T-cell (primary cell): ENCODE measurements around the gene ADRA1B. TPM values are rescaled to one million over a fixed set of nuclear protein-coding genes. Genes with fewer than 3 reads are reported as not detected.
"Not testable (repeated sequence)": the region's sequence is repeated elsewhere in the genome, so short reads cannot be mapped to it uniquely, and the experiment has no call there.

ENCODE experiments used
- ATAC-seq, 4 experiments: fragments of 200-7000 bp in 3 of 4; fragments of 150-1000 bp in 1 of 4; cut with Tn5 transposase; replicated peaks in 1 of 4; 1 replicate in 3 of 4; 2 replicates in 1 of 4; pipeline ENCODE4 v1.10.0; 2021; ENCODE audit warnings: moderate library complexity in 3 of 4, mild to moderate bottlenecking in 2 of 4, moderate number of reproducible peaks in 1 of 4
- CTCF ChIA-PET, 2 donors: fragments of 300-600 bp; sonication (Branson Sonifier 250); formaldehyde crosslinking; loops; one replicate each; lab custom pipeline; 2022; ENCODE audit warnings: antibody characterized with exemption in 2 of 2; lab: Charles Lee
- POLR2A ChIA-PET, 2 donors: fragments of 300-600 bp; sonication (Branson Sonifier 250); formaldehyde crosslinking; loops; one replicate each; lab custom pipeline; 2022; ENCODE audit warnings: antibody characterized with exemption in 2 of 2; lab: Charles Lee
- DNase-seq, 35 experiments: peaks; one replicate each; pipeline versions ENCODE4 v3.0.0 to v3.0.0-alpha.2; 2013 to 2023
- H3K27ac ChIP-seq: one replicate; pipeline ENCODE4 v1.5.1; 2013; ENCODE audit warnings: low read length
- H3K27me3 ChIP-seq, 2 experiments: replicated peaks in 1 of 2; 1 replicate in 1 of 2; 2 replicates in 1 of 2; pipeline versions ENCODE4 v1.6.1 to v1.7.0; 2013; ENCODE audit warnings: low read length in 1 of 2, mixed read lengths in 1 of 2; ENCODE audit not compliant: control insufficient read depth in 2 of 2, insufficient read depth in 2 of 2; ENCODE audit errors: extremely low read depth in 1 of 2
- H3K36me3 ChIP-seq, 2 donors: 1 replicate in 1 of 2; 2 replicates in 1 of 2; pipeline versions ENCODE4 v1.6.1 to v1.7.0; 2013; ENCODE audit warnings: low read length in 1 of 2; ENCODE audit not compliant: control insufficient read depth in 2 of 2, insufficient read depth in 1 of 2; ENCODE audit errors: extremely low read depth in 1 of 2
- H3K4me1 ChIP-seq, 2 experiments: 1 replicate in 1 of 2; 2 replicates in 1 of 2; pipeline versions ENCODE4 v1.6.1 to v1.7.0; 2013; ENCODE audit warnings: low read length in 2 of 2, mixed read lengths in 1 of 2; ENCODE audit not compliant: insufficient read depth in 2 of 2, control insufficient read depth in 1 of 2; ENCODE audit errors: extremely low read depth in 1 of 2
- H3K4me3 ChIP-seq, 2 donors: 1 replicate in 1 of 2; 2 replicates in 1 of 2; pipeline versions ENCODE4 v1.5.1 to v1.7.0; 2013; ENCODE audit warnings: mild to moderate bottlenecking in 2 of 2, low read length in 1 of 2, moderate library complexity in 1 of 2; ENCODE audit not compliant: control insufficient read depth in 1 of 2; ENCODE audit errors: extremely low read depth in 1 of 2
- H3K9me3 ChIP-seq: 2 replicates; pipeline ENCODE4 v1.7.0; 2013
- H3K27ac Mint-ChIP-seq, 2 donors: one replicate each; pipeline ENCODE4 v1.8.0; 2020 to 2021; ENCODE audit warnings: mild to moderate bottlenecking in 2 of 2, mixed read lengths in 2 of 2
- H3K27me3 Mint-ChIP-seq, 2 donors: one replicate each; pipeline ENCODE4 v1.8.0; 2021 to 2022; ENCODE audit warnings: mixed read lengths in 2 of 2
- H3K36me3 Mint-ChIP-seq: one replicate; pipeline ENCODE4 v1.8.0; 2021; ENCODE audit warnings: mixed read lengths
- H3K4me1 Mint-ChIP-seq, 3 donors: one replicate each; pipeline ENCODE4 v1.8.0; 2020 to 2022; ENCODE audit warnings: mixed read lengths in 3 of 3, mild to moderate bottlenecking in 1 of 3
- H3K4me3 Mint-ChIP-seq, 3 donors: one replicate each; pipeline ENCODE4 v1.8.0; 2020 to 2022; ENCODE audit warnings: mild to moderate bottlenecking in 3 of 3, mixed read lengths in 3 of 3, moderate library complexity in 3 of 3
- H3K9me3 Mint-ChIP-seq, 3 donors: one replicate each; pipeline ENCODE4 v1.8.0; 2020 to 2022; ENCODE audit warnings: mixed read lengths in 3 of 3
- WGBS: methylation state at CpG from one replicate; pipeline ENCODE4 v1.1.5; 2013; ENCODE audit warnings: missing lambda C conversion rate; ENCODE audit not compliant: insufficient coverage; 5-methylcytosine and 5-hydroxymethylcytosine counted together
- total RNA-seq, 35 experiments: library from RNA in 6 of 35; stranded (reverse) in 6 of 35; fragments of 120-200 nt in 1 of 35; gene quantifications; one replicate each; pipeline versions ENCODE4 v1.2.1 to v1.2.4 and lab custom pipeline; 2013 to 2026

The ADRA1B gene
- total RNA-seq, 5 donors from 2014 or later (not counting 1 experiment from before 2014, with no cell fraction given) = 0.12 TPM; not detected in 4

- peaks cover 0 to 19% of the 10 kb centered on the region in 2 donors for H3K36me3 ChIP-seq
- Mint-ChIP-seq H3K27me3 (no peaks in the 10 kb centered on the region), H3K27ac (no peak overlapping the region), H3K9me3 (no peaks in the 10 kb centered on the region), H3K4me1 (peaks cover 35 to 40% (median 37%) of the 10 kb centered on the region in 3 donors), H3K36me3 (peaks cover 18% of the 10 kb centered on the region), H3K4me3 (peak overlapping the region; percentile 67 to 100 (median 98))
- ATAC-seq = no peak
- no peak for DNase-seq
- peaks cover 2 to 16% of the 10 kb centered on the region in 2 experiments for H3K4me1 ChIP-seq
- no peak overlapping the region for H3K27ac ChIP-seq
- CTCF ChIA-PET = interaction anchor here (0.5 to 3.3 kb wide), 7 partner anchors 9 to 428 kb away, joined by 3 to 26 read pairs (median 4); no protein-coding TSS in a partner anchor
- H3K27me3 ChIP-seq = no peaks in the 10 kb centered on the region
- no peaks in the 10 kb centered on the region for H3K9me3 ChIP-seq
- H3K4me3 ChIP-seq = no peak overlapping the region
- POLR2A ChIA-PET = interaction anchor here in 1 of 2 donors (0.6 kb wide), 1 partner anchor 38 kb away, joined by 3 read pairs; no protein-coding TSS in a partner anchor
Measured at GRCh38 chr5:160011471-160011870, 95.2 kb downstream of the ADRA1B start.

DNA sequence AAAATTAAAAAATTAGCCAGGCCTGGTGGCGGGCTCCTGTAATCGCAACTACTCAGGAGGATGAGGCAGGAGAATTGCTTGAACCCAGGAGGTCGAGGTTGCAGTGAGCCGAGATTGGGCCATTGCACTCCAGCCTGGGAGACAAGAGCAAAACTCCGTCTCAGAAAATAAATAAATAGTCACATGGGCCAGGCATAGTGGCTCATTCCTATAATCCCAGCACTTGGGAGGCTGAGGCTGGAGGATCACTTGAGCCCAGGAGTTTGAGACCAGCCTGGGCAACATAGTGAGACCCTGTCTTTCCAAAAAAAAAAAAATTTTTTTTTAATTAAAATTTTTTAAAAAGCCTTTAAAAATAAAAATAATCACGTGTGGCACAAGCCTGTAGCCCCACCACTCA lies 97.9 kb downstream of the ADRA1B start:
- 89% methylated on average over 4 of the region's 6 CpGs for WGBS
- H3K4me3 Mint-ChIP-seq, ATAC-seq, H3K9me3 ChIP-seq, H3K27ac Mint-ChIP-seq, H3K4me3 ChIP-seq, H3K27me3 ChIP-seq, CTCF ChIA-PET, DNase-seq, H3K27me3 Mint-ChIP-seq, H3K27ac ChIP-seq, H3K9me3 Mint-ChIP-seq: not testable (repeated sequence)
- POLR2A ChIA-PET = interaction anchor here in 1 of 2 donors (0.6 kb wide), 1 partner anchor 14 kb away, joined by 9 read pairs; no protein-coding TSS in a partner anchor
- peaks cover 0 to 24% of the 10 kb centered on the region in 2 donors for H3K36me3 ChIP-seq
- H3K4me1 Mint-ChIP-seq = peaks cover 37 to 43% (median 37%) of the 10 kb centered on the region in 3 donors
- peaks cover 24% of the 10 kb centered on the region for H3K36me3 Mint-ChIP-seq
- H3K4me1 ChIP-seq = peaks cover 2 to 12% of the 10 kb centered on the region in 2 experiments

- peak overlapping the region in 1 of 2 donors; percentile 12 for H3K27ac Mint-ChIP-seq
- no peaks in the 10 kb centered on the region for H3K9me3 ChIP-seq
- peaks cover 0 to 31% of the 10 kb centered on the region in 2 donors for H3K36me3 ChIP-seq
- peaks cover 5 to 10% of the 10 kb centered on the region in 2 experiments for H3K4me1 ChIP-seq
- ChIA-PET POLR2A (no interaction called here), CTCF (interaction anchor here (0.6 to 0.7 kb wide), 4 partner anchors 330 to 553 kb away, joined by 3 to 11 read pairs (median 8); no protein-coding TSS in a partner anchor)
- H3K4me3 ChIP-seq = no peak overlapping the region
- WGBS = no CpG with 5 or more reads among the region's 2 CpGs
- H3K27ac ChIP-seq = no peak overlapping the region
- H3K4me3 Mint-ChIP-seq = no peak overlapping the region
- no peaks in the 10 kb centered on the region for H3K27me3 ChIP-seq
- H3K9me3 Mint-ChIP-seq = no peaks in the 10 kb centered on the region
- peaks cover 33 to 39% (median 38%) of the 10 kb centered on the region in 3 donors for H3K4me1 Mint-ChIP-seq
- ATAC-seq (no peak), DNase-seq (no peak)
- no peaks in the 10 kb centered on the region for H3K27me3 Mint-ChIP-seq
- peaks cover 19% of the 10 kb centered on the region for H3K36me3 Mint-ChIP-seq
Measured at GRCh38 chr5:160018945-160019625, 102.8 kb downstream of the ADRA1B start.

DNA sequence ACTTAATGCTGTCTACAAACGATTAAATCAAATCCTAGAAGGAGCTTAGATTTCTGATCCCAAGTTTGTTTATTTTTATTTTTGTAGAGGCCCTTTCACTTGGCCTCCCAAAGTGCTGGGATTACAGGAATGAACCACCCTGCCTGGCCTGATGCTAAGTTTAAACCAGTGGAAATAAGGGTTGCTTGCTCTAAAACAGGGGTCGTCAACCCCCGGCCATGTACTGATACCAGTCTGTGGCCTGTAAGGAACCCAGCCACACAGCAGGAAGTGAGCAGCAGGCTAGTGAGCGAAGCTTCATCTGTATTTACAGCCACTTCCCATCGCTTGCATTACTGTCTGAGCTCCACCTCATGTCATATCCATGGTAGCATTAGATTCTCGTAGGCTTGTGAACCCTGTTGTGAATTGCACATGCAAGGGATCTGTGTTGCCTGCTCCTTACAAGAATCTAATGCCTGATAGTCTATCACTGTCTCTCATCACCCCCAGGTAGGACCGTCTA lies 104.0 kb downstream of the ADRA1B start:
- no peak overlapping the region for H3K4me3 Mint-ChIP-seq
- WGBS = 75% methylated on average over 5 of the region's 7 CpGs
- no peak for DNase-seq

GRCh38 chr5:160020964-160021363 lies 104.7 kb downstream of the ADRA1B start:
- peaks cover 5 to 10% of the 10 kb centered on the region in 2 experiments for H3K4me1 ChIP-seq
- H3K4me3 ChIP-seq = no peak overlapping the region
- ATAC-seq = peak in 1 of 4 experiments; percentile 38
- no peak overlapping the region for H3K27ac ChIP-seq
- Mint-ChIP-seq H3K9me3 (no peaks in the 10 kb centered on the region), H3K36me3 (peaks cover 20% of the 10 kb centered on the region), H3K27me3 (no peaks in the 10 kb centered on the region), H3K27ac (peak overlapping the region; percentile 65 to 75), H3K4me3 (no peak overlapping the region), H3K4me1 (peaks cover 35 to 38% (median 37%) of the 10 kb centered on the region in 3 donors)
- H3K36me3 ChIP-seq = peaks cover 0 to 25% of the 10 kb centered on the region in 2 donors
- DNase-seq = peak in 1 of 35 experiments; percentile 18
- H3K9me3 ChIP-seq = no peaks in the 10 kb centered on the region
- 71% methylated on average over 3 of the region's 4 CpGs for WGBS
- H3K27me3 ChIP-seq = no peaks in the 10 kb centered on the region
- POLR2A ChIA-PET = no interaction called here
- CTCF ChIA-PET = interaction anchor here (0.5 to 3.1 kb wide), 16 partner anchors 9 to 864 kb away, joined by 3 to 38 read pairs (median 6); partner anchors contain the start of genes PWWP2A (in 1 of the 2), SLU7 (in 1 of the 2) and TTC1 (in 1 of the 2)

More for the DNA sequence above, 104.0 kb downstream of the ADRA1B start:
- Histone ChIP-seq H3K36me3 (peaks cover 0 to 26% of the 10 kb centered on the region in 2 donors), H3K9me3 (no peaks in the 10 kb centered on the region), H3K4me3 (no peak overlapping the region), H3K27me3 (no peaks in the 10 kb centered on the region), H3K27ac (no peak overlapping the region), H3K4me1 (peaks cover 5 to 10% of the 10 kb centered on the region in 2 experiments)
- H3K4me1 Mint-ChIP-seq = peaks cover 31 to 35% (median 35%) of the 10 kb centered on the region in 3 donors
- peak in 2 of 4 experiments; percentile 15 to 19 for ATAC-seq
- peak overlapping the region; percentile 66 to 72 for H3K27ac Mint-ChIP-seq
- H3K9me3 Mint-ChIP-seq = no peaks in the 10 kb centered on the region
- CTCF ChIA-PET = interaction anchor here (0.6 to 2.9 kb wide), 6 partner anchors 9 to 331 kb away, joined by 3 to 38 read pairs (median 4); partner anchors contain the start of gene TTC1 (in 1 of the 2)
- POLR2A ChIA-PET = no interaction called here
- H3K27me3 Mint-ChIP-seq = no peaks in the 10 kb centered on the region
- H3K36me3 Mint-ChIP-seq = peaks cover 19% of the 10 kb centered on the region
